VCaP (cell line): Measurements from ENCODE around the gene ENG.

Experiments
- H3K27ac ChIP-seq: fragments of 450-650 bp; 2 replicates; pipeline ENCODE4 v1.5.1; 2017
- TF ChIP-seq, protein P1 (sequence below): fragments of 450-650 bp; conservative IDR thresholded peaks from 2 replicates; pipeline ENCODE4 v1.5.1; 2017; ENCODE audit warnings: mild to moderate bottlenecking, moderate library complexity

Gene ENG

DNA sequence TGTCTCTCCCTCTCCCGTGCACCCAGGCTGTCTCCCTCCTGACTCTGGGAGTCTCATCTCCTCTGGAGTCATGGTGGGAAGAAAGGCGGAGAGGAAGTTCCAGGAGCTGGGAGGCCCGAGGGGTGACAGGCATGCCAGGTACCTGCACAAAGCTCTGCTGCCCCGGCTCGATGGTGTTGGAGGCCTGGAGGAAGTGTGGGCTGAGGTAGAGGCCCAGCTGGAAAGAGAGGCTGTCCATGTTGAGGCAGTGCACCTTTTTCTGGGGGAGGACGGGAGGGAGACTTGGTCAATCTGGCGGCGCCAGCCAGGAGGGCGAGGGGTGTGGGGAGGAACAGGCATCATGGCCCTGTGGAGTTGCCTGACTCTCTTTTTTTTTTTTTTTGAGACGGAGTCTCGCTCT lies 35.9 kb downstream of the ENG start:
- TF ChIP-seq, protein P1, sequence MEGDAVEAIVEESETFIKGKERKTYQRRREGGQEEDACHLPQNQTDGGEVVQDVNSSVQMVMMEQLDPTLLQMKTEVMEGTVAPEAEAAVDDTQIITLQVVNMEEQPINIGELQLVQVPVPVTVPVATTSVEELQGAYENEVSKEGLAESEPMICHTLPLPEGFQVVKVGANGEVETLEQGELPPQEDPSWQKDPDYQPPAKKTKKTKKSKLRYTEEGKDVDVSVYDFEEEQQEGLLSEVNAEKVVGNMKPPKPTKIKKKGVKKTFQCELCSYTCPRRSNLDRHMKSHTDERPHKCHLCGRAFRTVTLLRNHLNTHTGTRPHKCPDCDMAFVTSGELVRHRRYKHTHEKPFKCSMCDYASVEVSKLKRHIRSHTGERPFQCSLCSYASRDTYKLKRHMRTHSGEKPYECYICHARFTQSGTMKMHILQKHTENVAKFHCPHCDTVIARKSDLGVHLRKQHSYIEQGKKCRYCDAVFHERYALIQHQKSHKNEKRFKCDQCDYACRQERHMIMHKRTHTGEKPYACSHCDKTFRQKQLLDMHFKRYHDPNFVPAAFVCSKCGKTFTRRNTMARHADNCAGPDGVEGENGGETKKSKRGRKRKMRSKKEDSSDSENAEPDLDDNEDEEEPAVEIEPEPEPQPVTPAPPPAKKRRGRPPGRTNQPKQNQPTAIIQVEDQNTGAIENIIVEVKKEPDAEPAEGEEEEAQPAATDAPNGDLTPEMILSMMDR = no peak
- H3K27ac ChIP-seq = no peak overlapping the region

DNA sequence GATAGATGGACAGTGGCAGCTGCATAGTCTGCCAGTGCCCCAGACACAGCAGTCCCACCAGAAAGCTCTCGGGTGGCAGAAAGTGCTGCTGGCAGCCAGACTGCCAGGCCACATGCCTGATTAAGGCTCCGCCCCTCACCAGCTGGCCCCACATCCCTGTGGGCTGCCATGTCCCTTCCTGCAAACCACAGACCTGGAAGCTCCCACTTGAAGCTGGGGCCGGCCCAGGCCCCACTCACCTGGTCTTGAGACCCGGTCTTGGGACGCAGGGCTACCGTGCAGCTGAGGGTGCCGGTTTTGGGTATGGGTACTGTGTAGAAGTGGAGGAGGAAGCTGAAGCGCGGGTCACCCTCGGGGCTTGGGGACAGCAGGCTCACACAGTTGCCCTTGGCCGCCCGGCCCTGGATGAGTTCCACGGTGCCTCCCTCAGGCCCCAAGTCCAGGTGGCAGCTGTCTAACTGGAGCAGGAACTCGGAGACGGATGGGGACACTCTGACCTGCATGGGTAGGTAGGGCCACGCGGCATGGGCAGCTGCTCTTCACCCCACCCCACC lies 36.5 kb downstream of the ENG start:
- TF ChIP-seq, protein P1 = no peak
- H3K27ac ChIP-seq = no peak overlapping the region

DNA sequence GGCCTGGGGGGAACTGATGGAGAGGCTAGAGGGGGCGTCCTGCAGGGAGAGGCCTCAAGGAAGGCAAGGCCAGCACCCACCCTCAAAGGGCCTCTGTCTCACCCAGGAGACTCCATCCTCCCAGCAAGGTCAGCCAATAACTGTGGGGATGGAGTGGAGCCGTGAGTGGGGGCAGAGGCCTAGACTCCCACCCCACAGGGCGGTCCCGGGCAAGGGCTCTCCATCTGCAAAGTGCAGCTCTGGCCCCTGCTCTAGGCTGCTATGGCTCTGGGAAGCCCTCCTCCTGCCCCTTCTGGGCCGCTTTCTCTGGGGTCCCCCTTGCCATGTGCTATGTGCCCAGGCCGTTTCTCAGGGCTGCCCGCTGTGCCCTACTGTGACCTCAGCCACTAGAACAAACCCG lies 37.7 kb downstream of the ENG start:
- TF ChIP-seq, protein P1 = no peak
- no peak overlapping the region for H3K27ac ChIP-seq

DNA sequence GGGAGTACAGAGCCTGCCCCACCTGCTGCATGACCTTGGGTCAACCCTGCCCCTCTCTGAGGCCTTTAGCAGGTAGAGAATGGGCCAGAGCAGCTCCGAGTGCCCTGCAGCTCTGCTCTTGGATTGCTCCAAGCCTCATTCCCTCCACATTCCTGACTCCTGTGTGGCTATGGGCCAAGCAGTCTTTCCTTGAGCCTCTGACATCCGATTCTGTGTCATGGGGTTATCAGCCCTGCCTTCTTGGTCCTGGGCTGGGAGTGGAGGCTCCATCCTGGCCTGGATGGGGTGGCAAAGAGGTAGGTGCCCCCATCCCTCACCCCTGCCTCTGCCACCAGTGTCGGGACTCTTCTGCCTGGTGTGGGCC lies 38.1 kb downstream of the ENG start:
- no peak overlapping the region for H3K27ac ChIP-seq
- TF ChIP-seq, protein P1 = no peak

DNA sequence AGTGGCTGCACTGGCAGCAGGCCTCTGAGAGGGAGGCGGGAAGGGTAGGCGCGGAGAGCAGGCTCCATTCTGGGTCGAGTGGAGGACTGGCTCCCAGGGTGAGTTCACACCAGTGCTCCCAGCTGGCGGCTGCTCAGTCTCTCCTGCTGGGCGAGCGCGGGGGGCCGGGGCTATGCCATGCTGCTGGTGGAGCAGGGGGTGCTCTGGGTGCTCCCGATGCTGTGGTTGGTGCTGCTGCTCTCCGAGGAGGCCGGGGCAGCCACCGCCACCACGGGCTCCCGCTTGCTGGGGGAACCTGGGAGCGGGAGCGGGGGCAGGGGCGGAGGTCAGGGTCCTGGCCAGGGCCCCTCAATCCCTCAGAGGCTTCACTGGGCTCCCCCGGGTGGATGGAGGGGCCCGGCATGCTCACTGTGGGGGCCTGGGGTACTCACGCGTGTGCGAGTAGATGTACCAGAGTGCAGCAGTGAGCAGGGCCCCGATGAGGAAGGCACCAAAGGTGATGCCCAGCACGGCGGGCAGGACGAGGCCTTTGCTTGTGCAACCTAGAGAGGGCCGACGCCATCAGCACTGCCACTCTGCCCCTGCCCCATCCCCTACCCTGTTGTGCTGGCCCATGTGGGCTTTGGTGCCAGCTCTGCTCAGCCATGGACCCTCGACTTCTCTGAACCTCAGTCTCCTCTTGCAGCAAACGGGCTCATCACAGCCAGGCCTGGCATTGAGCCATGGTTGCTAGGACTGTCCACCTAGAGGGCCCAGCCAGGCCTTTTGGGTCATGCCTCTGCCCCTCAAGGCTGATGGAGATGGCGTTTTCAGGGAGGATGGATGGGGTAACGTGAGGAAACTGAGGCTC lies 38.7 kb downstream of the ENG start:
- TF ChIP-seq, protein P1 = no peak
- H3K27ac ChIP-seq = no peak overlapping the region

DNA sequence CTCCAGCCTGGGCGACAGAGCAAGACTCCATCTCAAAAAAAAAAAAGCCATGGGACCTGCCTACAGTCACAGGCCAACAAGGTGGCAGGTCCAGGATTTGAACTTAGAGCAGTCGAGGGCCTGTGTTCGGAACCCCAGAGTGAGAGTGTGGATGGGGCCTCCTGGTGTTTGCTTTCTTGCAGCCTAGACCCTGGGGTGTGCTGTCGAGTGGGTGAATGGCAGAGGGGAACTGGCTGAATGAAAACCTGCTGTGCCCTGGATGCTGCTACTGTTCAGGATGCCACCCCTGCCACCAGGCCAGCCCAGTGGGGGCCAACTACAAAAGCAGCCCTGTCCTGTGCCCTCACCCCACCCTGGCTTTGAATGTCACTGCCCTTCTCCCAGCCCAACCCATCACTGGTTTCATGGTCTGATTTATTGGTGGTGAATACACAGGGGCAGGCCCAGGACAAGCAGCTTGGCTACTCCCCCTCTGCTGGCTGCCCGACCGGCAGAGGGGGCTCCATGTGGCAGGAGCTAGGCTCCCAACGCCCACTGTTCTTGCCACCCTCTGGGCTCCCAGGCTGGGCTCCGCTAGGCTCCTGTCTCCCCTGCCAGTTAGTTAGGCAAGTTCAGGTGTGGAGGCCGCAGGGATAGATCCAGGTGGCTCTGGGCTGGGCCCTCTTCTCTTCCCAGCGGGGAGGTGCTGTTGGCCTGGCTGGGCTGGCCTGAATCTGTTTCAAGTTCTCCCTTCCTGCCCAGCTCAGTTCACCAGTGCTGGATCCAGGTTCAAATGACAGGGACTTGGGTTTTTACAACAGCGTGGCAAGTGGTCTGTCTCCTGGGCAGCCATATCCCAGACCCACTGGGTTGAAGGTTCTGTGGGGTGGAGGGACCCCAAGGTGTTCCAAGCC lies 39.6 kb downstream of the ENG start:
- no peak overlapping the region for H3K27ac ChIP-seq
- TF ChIP-seq, protein P1 = no peak

DNA sequence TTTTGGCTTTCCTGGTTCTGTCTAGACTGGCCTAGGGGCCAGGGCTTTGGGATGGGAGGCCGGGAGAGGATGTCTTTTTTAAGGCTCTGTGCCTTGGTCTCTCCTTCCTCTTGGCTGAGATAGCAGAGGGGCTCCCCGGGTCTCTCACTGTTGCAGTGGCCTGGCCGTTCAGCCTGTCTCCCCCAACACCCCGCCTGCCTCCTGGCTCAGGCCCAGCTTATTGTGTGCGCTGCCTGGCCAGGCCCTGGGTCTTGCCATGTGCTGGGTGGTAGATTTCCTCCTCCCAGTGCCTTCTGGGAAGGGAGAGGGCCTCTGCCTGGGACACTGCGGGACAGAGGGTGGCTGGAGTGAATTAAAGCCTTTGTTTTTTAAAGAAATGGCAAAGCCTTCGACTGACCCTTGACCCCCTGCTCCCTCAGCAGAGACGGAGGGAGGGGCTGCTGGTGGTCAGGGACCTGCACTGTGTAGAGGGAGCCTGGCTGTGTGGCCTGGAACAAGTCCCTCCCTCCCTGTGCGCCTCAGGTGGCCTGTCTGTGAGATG lies 40.7 kb downstream of the ENG start:
- no peak overlapping the region for H3K27ac ChIP-seq
- TF ChIP-seq, protein P1 = no peak
